Pons (tissue), 1 donor: ENCODE measurements around the gene RNF152.

Source experiments
- DNase-seq: peaks from one replicate; pipeline ENCODE4 v3.0.0-alpha.2; 2016; ENCODE audit warnings: low spot score

Gene RNF152

DNA sequence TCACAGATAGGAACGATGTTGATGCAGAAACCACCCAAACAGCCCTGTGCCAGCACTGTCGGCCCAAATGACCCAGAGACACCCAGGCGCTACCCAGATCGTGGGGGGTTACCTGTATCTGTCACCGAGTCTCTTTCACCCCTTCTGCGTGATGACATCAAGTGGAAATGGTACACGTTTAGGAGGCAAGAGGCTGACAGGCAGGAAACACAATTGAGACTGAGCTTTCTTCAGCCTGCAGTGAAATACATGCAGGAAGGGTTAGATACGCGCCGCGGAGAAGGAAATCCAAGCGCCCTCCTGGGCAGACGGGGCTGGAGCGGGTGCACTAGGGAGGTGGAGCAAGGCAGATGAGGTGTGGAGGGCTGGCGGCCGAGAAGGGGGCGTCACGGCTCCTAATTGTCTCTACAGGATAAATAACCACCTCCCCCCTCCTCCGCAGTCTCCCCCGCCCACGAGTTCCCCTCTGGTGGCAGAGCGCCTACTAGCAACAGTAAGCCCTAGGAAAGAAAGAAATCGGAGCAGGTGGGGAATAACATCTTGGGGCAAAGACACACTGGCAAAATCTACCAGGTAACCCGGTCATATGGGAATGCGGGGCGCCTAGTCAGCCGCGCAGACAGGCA lies at the start of gene RNF152:
Gene RNF152, minus strand, starts transcription at position 325 of the 626 bp plus-strand sequence. CDS start 76,544 bp downstream, outside the sequence.
- no peak for DNase-seq

GRCh38 chr18:61941948-61942471 lies 49.2 kb upstream of the RNF152 start:
- DNase-seq = no peak

DNA sequence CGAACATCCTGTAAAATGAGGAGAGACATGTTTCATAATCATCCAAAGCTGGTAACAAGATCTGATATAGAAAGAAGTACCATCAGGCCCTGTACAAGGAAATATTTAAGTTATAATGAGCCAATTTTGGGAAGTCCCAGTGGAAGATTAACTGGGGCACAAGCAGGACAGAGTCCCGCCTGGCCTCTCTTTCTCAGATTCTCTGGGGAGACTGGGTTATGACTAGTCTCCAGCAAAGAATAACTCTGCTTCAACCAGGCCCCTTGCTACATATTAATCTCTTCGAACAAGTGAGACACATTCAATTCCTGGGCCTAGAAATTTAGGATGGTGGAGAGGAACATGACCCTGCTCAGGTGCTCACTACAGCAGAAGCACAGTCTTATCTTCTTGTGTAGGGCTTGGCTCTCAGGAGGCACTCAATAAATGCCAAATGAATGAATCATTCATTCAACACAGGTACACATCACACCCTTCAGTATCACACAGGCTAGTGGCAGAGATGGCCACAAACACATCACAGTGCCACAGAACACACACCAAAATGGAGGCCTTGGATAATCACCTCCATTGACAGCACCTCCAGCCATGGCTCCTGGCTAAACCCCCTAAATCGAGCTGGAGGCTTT lies 46.4 kb upstream of the RNF152 start:
- no peak for DNase-seq

GRCh38 chr18:61935362-61935761 lies 42.6 kb upstream of the RNF152 start:
- DNase-seq = no peak

DNA sequence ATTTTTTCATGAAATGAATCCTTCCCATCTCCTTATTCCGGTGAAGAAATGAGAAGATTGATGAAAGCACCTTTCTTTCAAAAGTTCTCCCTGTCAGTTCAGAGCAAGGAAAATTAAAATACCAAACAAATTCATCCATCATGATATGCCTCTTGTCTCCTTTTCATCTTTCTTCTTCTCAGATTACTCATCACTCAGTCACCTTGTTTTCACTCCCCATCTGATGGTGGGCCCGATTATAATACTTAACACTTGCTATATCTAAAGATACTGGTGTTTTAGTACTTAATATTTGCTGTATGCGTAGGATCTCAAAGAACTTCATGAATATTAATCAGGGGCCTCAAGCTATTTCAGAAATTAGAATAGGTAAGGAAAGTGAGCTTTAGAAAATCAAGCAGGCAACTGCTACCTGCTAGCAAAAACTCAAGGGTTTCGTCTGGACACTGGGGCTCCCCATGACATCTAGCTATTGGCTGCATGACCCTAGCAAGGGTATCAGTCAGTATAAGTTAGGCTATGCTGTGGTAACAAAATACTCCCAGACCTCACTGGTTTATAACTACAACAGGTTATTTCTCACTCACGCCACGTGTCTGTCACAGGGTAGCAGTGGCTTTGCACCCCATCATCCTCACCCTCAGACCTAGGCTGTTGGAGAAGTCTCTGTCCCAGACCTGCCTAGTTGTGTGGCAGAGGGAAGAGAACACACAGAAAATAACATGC lies 39.0 kb upstream of the RNF152 start:
- DNase-seq = no peak

DNA sequence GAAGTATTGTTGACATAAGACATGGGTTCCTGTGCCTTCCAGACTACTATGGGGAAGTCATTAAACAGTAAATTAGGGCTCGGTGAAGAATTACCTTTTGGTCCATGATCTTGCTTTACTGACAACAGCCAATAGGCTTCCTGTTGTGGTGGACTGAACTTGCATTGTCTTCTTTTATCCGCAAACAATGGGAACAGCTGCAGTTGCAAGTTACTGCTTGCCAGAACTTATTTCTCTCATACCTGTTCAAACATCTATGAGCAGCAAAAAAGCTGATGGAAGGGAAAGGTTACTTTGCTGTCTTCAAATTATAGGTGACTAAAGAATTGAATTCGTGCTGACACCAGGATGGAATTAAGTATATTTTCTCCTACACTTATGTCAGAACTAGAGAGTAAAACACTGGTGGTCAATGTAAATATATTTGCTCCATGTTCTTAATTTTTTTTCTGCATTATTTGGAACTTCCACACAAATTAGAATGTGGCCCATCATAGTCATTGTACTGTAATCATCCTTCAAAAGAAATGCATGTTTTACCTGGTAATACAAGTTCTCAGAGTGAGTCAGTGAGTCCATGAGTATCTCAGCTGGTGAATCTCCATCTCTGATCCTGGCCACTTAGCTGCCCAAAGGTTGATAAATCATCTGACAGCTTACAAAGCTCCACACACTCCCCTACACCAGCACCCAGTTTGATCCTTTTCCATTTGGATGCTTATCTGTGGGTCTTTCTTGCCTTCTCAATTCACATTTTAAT lies 37.3 kb upstream of the RNF152 start:
- no peak for DNase-seq

DNA sequence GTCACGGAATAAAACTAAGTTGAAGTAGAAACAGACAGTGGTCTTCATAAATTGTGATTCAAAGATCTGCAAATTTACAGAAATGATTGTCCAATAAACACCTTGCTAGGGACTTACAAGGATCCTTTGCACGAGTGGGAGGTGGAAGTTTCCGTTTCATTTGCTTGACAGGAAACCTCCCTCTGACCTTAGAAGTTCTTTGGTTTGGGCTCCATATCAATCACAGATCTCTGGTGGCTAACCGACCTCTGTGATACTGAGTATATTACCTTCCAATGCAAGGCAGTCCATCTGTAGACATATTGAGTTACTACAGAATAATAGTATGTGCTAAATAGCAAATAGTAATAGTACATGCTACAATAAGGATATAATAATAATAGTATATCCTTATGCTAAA lies 33.7 kb upstream of the RNF152 start:
- no peak for DNase-seq

DNA sequence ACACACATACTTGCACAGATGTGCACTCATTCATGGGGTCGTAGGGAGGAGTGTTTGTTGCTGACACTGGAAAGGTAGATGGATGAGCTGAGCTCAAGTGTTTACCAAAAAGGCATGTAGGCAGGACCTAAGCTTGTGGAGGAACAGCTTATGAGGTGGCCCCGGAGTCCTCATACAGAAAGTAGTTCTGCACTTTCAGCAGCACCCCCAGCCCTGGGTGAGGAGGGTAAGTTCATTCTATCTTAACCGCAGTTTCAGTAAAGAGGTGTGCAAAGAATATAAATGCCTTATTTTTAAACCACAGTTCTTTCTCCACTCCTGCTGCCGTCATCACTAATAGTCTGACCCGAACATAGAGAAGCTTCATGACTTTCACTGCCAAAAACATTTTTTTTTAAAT lies 31.7 kb upstream of the RNF152 start:
- DNase-seq = no peak

GRCh38 chr18:61922435-61922834 lies 29.6 kb upstream of the RNF152 start:
- no peak for DNase-seq

- DNase-seq = no peak
Measured at GRCh38 chr18:61921621-61922235, 28.9 kb upstream of the RNF152 start.

DNA sequence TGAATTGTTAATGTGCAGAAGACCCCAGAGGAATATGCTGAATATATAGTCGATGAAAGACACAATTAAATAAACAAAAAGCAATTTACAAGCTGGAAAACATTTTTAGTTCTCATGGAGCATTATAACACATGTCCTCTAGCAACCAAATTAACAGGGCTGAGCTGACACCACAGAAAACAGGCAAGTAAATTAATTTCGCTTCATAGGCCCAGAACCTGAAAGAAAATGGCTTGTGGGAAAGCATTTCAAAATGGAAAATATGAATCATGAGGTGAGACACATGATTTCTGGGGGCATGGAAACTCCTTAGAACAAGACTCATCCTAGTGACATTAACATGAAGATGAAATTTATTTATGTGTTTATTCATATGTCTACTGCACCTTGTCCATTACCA lies 25.0 kb upstream of the RNF152 start:
- no peak for DNase-seq

DNA sequence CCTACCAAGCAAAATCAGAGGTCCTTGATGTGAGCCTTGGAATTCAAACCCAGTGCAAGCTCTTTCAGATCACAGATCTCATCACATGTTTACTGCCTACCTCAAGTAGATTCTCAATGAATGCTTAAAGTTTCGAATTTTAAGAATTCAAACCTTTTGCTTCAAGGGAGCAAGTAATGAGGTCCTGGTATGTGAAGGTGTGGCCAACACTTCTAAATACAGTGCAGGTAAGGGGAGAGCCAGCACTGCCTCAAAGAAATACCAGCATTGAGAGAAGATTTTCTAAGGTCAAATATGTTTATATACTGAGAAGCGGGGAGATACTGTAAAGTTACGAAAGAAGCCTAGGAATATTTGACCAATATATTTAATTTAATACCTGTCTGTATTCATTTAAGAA lies 19.7 kb upstream of the RNF152 start:
- DNase-seq = no peak

GRCh38 chr18:61910101-61910500 lies 17.3 kb upstream of the RNF152 start:
- DNase-seq = no peak

GRCh38 chr18:61908661-61909060 lies 15.9 kb upstream of the RNF152 start:
- DNase-seq = no peak

DNA sequence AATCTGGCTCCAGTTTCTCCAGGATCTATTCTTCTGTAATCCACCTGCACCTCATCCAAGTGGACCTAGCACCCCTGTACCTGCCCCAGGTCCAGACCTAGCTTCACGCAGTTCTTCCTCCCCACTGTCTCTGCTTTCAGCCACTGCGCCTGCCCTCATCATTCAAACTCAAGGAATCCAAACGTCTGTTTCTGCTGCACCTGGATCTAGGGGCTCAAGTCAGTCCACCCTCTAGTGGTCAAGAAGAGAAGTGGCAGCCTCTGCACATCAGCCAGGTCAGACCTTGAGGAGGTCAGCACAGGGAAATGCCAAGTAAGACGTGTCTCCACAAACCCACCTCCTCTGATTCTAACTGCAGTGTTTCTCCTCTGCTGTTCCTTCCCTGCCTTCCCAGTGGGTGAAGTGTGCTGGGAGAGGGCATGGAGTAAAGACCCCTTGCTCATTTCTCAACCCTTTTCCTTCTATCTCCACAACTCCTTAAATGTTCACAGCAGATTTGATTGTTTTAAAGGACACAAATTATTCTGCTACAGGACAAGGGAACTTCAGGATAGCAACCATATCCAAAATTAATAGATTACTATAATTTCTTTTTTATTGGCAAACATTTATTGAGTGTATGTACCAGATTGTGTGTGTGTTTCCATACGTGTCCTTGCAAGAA lies 8.6 kb upstream of the RNF152 start:
- DNase-seq = no peak

- DNase-seq = no peak
Measured at GRCh38 chr18:61900504-61901281, 7.9 kb upstream of the RNF152 start.

- DNase-seq = no peak
Measured at GRCh38 chr18:61898640-61899101, 5.9 kb upstream of the RNF152 start.

GRCh38 chr18:61896757-61897156 lies 4.0 kb upstream of the RNF152 start:
- no peak for DNase-seq

DNA sequence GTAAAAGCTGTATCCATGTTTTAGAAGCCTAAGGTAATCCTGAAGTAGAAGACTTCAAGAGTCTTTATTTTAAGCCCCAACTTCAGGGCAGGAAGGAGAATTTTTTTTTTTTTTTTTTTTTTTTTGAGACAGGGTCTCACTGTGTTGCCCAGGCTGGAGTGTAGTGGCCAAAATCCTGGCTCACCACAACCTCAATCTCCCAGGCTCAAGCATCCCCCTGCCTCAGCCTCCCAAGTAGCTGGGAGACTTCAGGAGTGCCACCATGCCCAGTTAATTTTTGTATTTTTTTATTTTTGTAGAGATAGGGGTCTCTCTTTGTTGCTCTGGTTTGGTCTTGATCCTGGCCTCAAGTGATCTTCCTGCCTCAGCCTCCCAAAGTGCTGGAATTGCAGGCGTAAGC lies 3.3 kb upstream of the RNF152 start:
- no peak for DNase-seq

GRCh38 chr18:61894751-61895524 lies 2.1 kb upstream of the RNF152 start:
- DNase-seq = no peak
